IPS-15b (cell line): Measurements from ENCODE around the gene APPL2.

Experiments used
- H3K27me3 ChIP-seq: one replicate; pipeline ENCODE4 v1.6.1; 2013; ENCODE audit warnings: low read length; ENCODE audit not compliant: control insufficient read depth, insufficient read depth
- H3K36me3 ChIP-seq: one replicate; pipeline ENCODE4 v1.6.1; 2013; ENCODE audit warnings: low read length; ENCODE audit not compliant: control insufficient read depth, insufficient read depth
- H3K4me1 ChIP-seq: one replicate; pipeline ENCODE4 v1.6.1; 2013; ENCODE audit warnings: mild to moderate bottlenecking, low read length; ENCODE audit not compliant: control insufficient read depth, insufficient read depth
- H3K4me3 ChIP-seq: one replicate; pipeline ENCODE4 v1.5.1; 2013; ENCODE audit warnings: low read depth, low read length
- H3K9ac ChIP-seq: one replicate; pipeline ENCODE4 v1.6.1; 2013; ENCODE audit warnings: low read depth, mild to moderate bottlenecking, low read length
- H3K9me3 ChIP-seq: one replicate; pipeline ENCODE4 v1.6.1; 2013; ENCODE audit warnings: mild to moderate bottlenecking, low read length; ENCODE audit not compliant: control insufficient read depth, insufficient read depth

Gene APPL2

GRCh38 chr12:105142259-105142658 lies 93.7 kb downstream of the APPL2 start:
- H3K9ac ChIP-seq = no peak overlapping the region
- no peak overlapping the region for H3K4me3 ChIP-seq
- no peaks in the 10 kb centered on the region for H3K9me3 ChIP-seq
- no peaks in the 10 kb centered on the region for H3K4me1 ChIP-seq
- H3K27me3 ChIP-seq = no peaks in the 10 kb centered on the region
- peaks cover 7% of the 10 kb centered on the region for H3K36me3 ChIP-seq

GRCh38 chr12:105141320-105141922 lies 94.6 kb downstream of the APPL2 start:
- H3K9ac ChIP-seq = no peak overlapping the region
- H3K27me3 ChIP-seq = no peaks in the 10 kb centered on the region
- no peaks in the 10 kb centered on the region for H3K4me1 ChIP-seq
- H3K36me3 ChIP-seq = no peaks in the 10 kb centered on the region
- H3K4me3 ChIP-seq = no peak overlapping the region
- H3K9me3 ChIP-seq = no peaks in the 10 kb centered on the region

- Histone ChIP-seq H3K4me1 (no peaks in the 10 kb centered on the region), H3K36me3 (no peaks in the 10 kb centered on the region), H3K27me3 (no peaks in the 10 kb centered on the region), H3K9me3 (no peaks in the 10 kb centered on the region), H3K4me3 (no peak overlapping the region), H3K9ac (no peak overlapping the region)
Measured at GRCh38 chr12:105138248-105138647, 97.7 kb downstream of the APPL2 start.
